Fibroblast of skin of abdomen (primary cell): ENCODE results near the gene TIGAR.

Source experiments
- DNase-seq: peaks from one replicate; pipeline ENCODE4 v3.0.0-alpha.2; 2013

The TIGAR gene

GRCh38 chr12:4307593-4308333 lies 13.2 kb upstream of the TIGAR start:
- peak; percentile 67 for DNase-seq

GRCh38 chr12:4308334-4308950 lies 12.6 kb upstream of the TIGAR start:
- no peak for DNase-seq

- no peak for DNase-seq
Observed at GRCh38 chr12:4311776-4312175, 9.2 kb upstream of the TIGAR start.

- no peak for DNase-seq
Observed at GRCh38 chr12:4312251-4312650, 8.8 kb upstream of the TIGAR start.

GRCh38 chr12:4320497-4320852 lies 538 bp upstream of the TIGAR start:
- DNase-seq: no peak

- no peak for DNase-seq
Observed at GRCh38 chr12:4322726-4323125, 1.7 kb downstream of the TIGAR start.

- DNase-seq: no peak
Observed at GRCh38 chr12:4323396-4323795, 2.4 kb downstream of the TIGAR start.

- DNase-seq: no peak
Observed at GRCh38 chr12:4324366-4324765, 3.4 kb downstream of the TIGAR start.

GRCh38 chr12:4325966-4326365 lies 5.0 kb downstream of the TIGAR start:
- no peak for DNase-seq

GRCh38 chr12:4327293-4327692 lies 6.3 kb downstream of the TIGAR start:
- no peak for DNase-seq

GRCh38 chr12:4330203-4330602 lies 9.2 kb downstream of the TIGAR start:
- no peak for DNase-seq

GRCh38 chr12:4331221-4331620 lies 10.2 kb downstream of the TIGAR start:
- DNase-seq: no peak

- no peak for DNase-seq
Observed at GRCh38 chr12:4331842-4332241, 10.8 kb downstream of the TIGAR start.

- no peak for DNase-seq
Observed at GRCh38 chr12:4346931-4347330, 25.9 kb downstream of the TIGAR start.

- DNase-seq: no peak
Observed at GRCh38 chr12:4353785-4354208, 32.8 kb downstream of the TIGAR start.

- DNase-seq: no peak
Observed at GRCh38 chr12:4355156-4356040, 34.4 kb downstream of the TIGAR start.

- DNase-seq: no peak
Observed at GRCh38 chr12:4356041-4356327, 35.0 kb downstream of the TIGAR start.

- DNase-seq: no peak
Observed at GRCh38 chr12:4366090-4366489, 45.1 kb downstream of the TIGAR start.

GRCh38 chr12:4369548-4369947 lies 48.5 kb downstream of the TIGAR start:
- no peak for DNase-seq

- DNase-seq: no peak
Observed at GRCh38 chr12:4370265-4370664, 49.3 kb downstream of the TIGAR start.

GRCh38 chr12:4372653-4373052 lies 51.6 kb downstream of the TIGAR start:
- no peak for DNase-seq

GRCh38 chr12:4375449-4375848 lies 54.4 kb downstream of the TIGAR start:
- DNase-seq: no peak

GRCh38 chr12:4378772-4379171 lies 57.8 kb downstream of the TIGAR start:
- no peak for DNase-seq

GRCh38 chr12:4379405-4379804 lies 58.4 kb downstream of the TIGAR start, which contains the start of gene FGF23:
FGF23 (minus strand) TSS chr12:4379712; CDS start chr12:4379582, 130 bp downstream.
- DNase-seq: peak; percentile 46
